Measurements from ENCODE around the gene UBXN7. TPM values are rescaled to one million over a fixed set of nuclear protein-coding genes. Genes with fewer than 3 reads are reported as not detected.
"Not testable (repeated sequence)": the region's sequence is repeated elsewhere in the genome, so short reads cannot be mapped to it uniquely, and the experiment has no call there.

Gene UBXN7
- total and polyA plus RNA-seq, 2 donors (not counting 1 experiment from before 2014, with no cell fraction given), result 28.1 to 34.8 TPM

DNA sequence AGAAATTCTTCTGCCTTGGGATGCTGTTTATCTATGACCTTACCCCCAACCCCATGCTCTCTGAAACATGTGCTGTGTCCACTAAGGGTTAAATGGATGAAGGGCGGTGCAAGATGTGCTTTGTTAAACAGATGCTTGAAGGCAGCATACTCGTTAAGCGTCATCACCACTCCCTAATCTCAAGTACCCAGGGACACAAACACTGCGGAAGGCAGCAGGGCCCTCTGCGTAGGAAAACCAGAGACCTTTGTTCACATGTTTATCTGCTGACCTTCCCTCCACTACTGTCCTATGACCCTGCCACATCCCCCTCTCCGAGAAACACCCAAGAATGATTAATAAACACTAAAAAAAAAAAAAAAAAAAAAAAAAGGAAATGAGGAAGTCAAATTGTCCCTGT lies 46.2 kb downstream of the UBXN7 start:
- H3K79me2 ChIP-seq (ENCODE audit: control insufficient read depth, insufficient read depth, low read length); DNase-seq (ENCODE audit: low read depth in 2 of 2); H3K4me1 ChIP-seq (ENCODE audit: control insufficient read depth, extremely low read depth, insufficient read depth, low read length); H3K9ac ChIP-seq (ENCODE audit: insufficient read depth, low read length); H4K20me1 ChIP-seq (ENCODE audit: control insufficient read depth, extremely low read depth, insufficient read depth, low read length); H3K9me3 ChIP-seq (ENCODE audit: control insufficient read depth, insufficient read depth, low read depth, low read length); H3K4me2 ChIP-seq (ENCODE audit: extremely low read depth, insufficient read depth, low read length); H2AFZ ChIP-seq (ENCODE audit: low read length); H3K36me3 ChIP-seq (ENCODE audit: control insufficient read depth, insufficient read depth, low read length); H3K4me3 ChIP-seq (replicated peaks in 1 of 4; ENCODE audit: control extremely low read depth in 1 of 4, insufficient read depth in 1 of 4, low read depth in 3 of 4, low read length in 4 of 4); H3K27me3 ChIP-seq (ENCODE audit: control insufficient read depth, insufficient read depth, low read length); H3K27ac ChIP-seq (ENCODE audit: insufficient read depth, low read length): not testable (repeated sequence)

DNA sequence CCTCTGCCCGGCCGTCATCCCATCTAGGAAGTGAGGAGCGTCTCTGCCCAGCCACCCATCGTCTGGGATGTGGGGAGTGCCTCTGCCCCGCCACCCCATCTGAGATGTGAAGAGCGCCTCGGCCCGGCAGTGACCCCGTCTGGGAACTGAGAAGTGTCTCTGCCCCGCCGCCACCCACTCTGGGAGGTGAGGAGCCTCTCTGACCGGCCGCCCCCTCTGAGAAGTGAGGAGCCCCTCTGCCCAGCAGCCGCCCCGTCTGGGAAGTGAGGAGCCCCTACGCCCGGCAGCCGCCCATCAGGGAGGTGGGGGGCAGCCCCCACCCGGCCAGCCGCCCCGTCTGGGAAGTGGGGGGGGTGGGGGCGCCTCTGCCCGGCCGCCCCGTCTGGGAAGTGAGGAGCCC lies 46.8 kb downstream of the UBXN7 start:
- H3K9ac ChIP-seq (ENCODE audit: insufficient read depth, low read length); H3K4me3 ChIP-seq (replicated peaks in 1 of 4; ENCODE audit: control extremely low read depth in 1 of 4, insufficient read depth in 1 of 4, low read depth in 3 of 4, low read length in 4 of 4); H3K27ac ChIP-seq (ENCODE audit: insufficient read depth, low read length); H3K4me2 ChIP-seq (ENCODE audit: extremely low read depth, insufficient read depth, low read length); DNase-seq (ENCODE audit: low read depth in 2 of 2); H2AFZ ChIP-seq (ENCODE audit: low read length); H3K27me3 ChIP-seq (ENCODE audit: control insufficient read depth, insufficient read depth, low read length); H3K79me2 ChIP-seq (ENCODE audit: control insufficient read depth, insufficient read depth, low read length); H3K36me3 ChIP-seq (ENCODE audit: control insufficient read depth, insufficient read depth, low read length); H4K20me1 ChIP-seq (ENCODE audit: control insufficient read depth, extremely low read depth, insufficient read depth, low read length); H3K9me3 ChIP-seq (ENCODE audit: control insufficient read depth, insufficient read depth, low read depth, low read length); H3K4me1 ChIP-seq (ENCODE audit: control insufficient read depth, extremely low read depth, insufficient read depth, low read length): not testable (repeated sequence)

DNA sequence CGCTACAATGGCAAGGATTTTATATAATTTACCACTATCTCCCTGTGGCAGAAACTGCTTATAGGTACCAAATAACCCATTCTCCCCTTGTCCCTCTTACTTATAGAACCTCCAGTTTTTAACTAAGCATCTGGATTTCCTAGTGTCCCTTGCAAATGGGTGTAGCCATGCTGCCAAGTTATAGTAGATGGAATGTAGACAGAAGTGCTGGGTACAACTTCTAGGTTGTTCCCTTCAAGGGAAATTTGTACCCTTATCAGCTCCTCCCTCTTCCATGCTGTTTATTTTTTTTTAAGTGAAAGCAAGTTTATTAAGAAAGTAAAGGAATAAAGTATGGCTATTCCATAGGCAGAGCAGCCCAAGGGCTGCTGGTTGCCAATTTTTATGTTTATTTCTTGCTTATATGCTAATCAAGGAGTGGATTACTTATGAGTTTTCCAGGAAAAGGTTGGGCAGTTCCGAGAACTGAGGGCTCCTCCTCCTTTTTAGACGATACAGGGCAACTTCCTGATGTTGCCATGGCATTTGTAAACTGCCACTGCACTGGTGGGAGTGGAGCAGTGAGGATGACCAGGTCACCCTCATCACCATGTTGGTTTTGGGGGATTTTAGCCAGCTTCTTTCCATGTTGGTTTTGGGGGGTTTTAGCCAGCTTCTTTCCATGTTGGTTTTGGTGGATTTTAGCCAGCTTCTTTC lies 53.9 kb downstream of the UBXN7 start:
- no peaks in the 10 kb centered on the region for H3K27me3 ChIP-seq (ENCODE audit: control insufficient read depth, insufficient read depth, low read length)
- H3K27ac ChIP-seq (ENCODE audit: insufficient read depth, low read length), result no peak overlapping the region
- TF ChIP-seq, protein P1, sequence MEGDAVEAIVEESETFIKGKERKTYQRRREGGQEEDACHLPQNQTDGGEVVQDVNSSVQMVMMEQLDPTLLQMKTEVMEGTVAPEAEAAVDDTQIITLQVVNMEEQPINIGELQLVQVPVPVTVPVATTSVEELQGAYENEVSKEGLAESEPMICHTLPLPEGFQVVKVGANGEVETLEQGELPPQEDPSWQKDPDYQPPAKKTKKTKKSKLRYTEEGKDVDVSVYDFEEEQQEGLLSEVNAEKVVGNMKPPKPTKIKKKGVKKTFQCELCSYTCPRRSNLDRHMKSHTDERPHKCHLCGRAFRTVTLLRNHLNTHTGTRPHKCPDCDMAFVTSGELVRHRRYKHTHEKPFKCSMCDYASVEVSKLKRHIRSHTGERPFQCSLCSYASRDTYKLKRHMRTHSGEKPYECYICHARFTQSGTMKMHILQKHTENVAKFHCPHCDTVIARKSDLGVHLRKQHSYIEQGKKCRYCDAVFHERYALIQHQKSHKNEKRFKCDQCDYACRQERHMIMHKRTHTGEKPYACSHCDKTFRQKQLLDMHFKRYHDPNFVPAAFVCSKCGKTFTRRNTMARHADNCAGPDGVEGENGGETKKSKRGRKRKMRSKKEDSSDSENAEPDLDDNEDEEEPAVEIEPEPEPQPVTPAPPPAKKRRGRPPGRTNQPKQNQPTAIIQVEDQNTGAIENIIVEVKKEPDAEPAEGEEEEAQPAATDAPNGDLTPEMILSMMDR (conservative IDR thresholded peaks at IDR 0.05 in 1 of 2, IDR thresholded peaks at IDR 0.05 in 1 of 2; ENCODE audit: low read depth in 1 of 2, low read length in 2 of 2), result no peak
- TF ChIP-seq EZH2 (IDR thresholded peaks at IDR 0.05; ENCODE audit: low read length, missing control alignments), result no peak
- DNase-seq (ENCODE audit: low read depth in 2 of 2), result no peak
- H3K4me2 ChIP-seq (ENCODE audit: extremely low read depth, insufficient read depth, low read length), result no peak overlapping the region
- no peaks in the 10 kb centered on the region for H3K79me2 ChIP-seq (ENCODE audit: control insufficient read depth, insufficient read depth, low read length)
- H4K20me1 ChIP-seq (ENCODE audit: control insufficient read depth, extremely low read depth, insufficient read depth, low read length), result no peaks in the 10 kb centered on the region
- H3K4me3 ChIP-seq (replicated peaks in 1 of 4; ENCODE audit: control extremely low read depth in 1 of 4, insufficient read depth in 1 of 4, low read depth in 3 of 4, low read length in 4 of 4), result no peak overlapping the region
- no peaks in the 10 kb centered on the region for H3K9me3 ChIP-seq (ENCODE audit: control insufficient read depth, insufficient read depth, low read depth, low read length)
- no peaks in the 10 kb centered on the region for H3K36me3 ChIP-seq (ENCODE audit: control insufficient read depth, insufficient read depth, low read length)
- H3K4me1 ChIP-seq (ENCODE audit: control insufficient read depth, extremely low read depth, insufficient read depth, low read length), result no peaks in the 10 kb centered on the region
- no peak overlapping the region for H2AFZ ChIP-seq (ENCODE audit: low read length)
- no peak overlapping the region for H3K9ac ChIP-seq (ENCODE audit: insufficient read depth, low read length)

DNA sequence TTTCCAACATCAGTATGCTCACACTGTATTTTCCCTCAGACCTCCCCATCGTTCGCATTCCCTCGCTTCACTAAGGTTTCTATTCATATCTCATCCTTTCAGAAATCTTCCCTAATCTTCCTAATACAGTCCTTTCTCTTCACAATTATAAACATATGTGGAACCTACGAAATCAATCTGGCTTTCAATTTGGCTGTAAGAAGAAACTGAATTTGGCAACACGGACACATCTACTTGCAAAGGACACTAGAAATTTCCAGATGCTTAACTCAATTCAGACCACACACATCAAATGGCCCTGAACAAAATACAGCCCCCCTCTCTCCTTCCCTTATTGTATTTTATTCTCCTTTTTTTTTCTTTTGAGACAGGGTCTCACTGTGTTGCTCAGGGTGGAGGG lies 54.9 kb downstream of the UBXN7 start:
- TF ChIP-seq EZH2 (IDR thresholded peaks at IDR 0.05; ENCODE audit: low read length, missing control alignments), result no peak
- TF ChIP-seq, protein P1 (conservative IDR thresholded peaks at IDR 0.05 in 1 of 2, IDR thresholded peaks at IDR 0.05 in 1 of 2; ENCODE audit: low read depth in 1 of 2, low read length in 2 of 2), result no peak
- DNase-seq (ENCODE audit: low read depth in 2 of 2), result no peak

More for the DNA sequence above, 54.9 kb downstream of the UBXN7 start:
- Histone ChIP-seq H3K4me1 (ENCODE audit: control insufficient read depth, extremely low read depth, insufficient read depth, low read length) (no peaks in the 10 kb centered on the region), H4K20me1 (ENCODE audit: control insufficient read depth, extremely low read depth, insufficient read depth, low read length) (no peaks in the 10 kb centered on the region), H3K4me2 (ENCODE audit: extremely low read depth, insufficient read depth, low read length) (no peak overlapping the region), H3K9ac (ENCODE audit: insufficient read depth, low read length) (no peak overlapping the region), H3K27me3 (ENCODE audit: control insufficient read depth, insufficient read depth, low read length) (no peaks in the 10 kb centered on the region), H2AFZ (ENCODE audit: low read length) (no peak overlapping the region), H3K36me3 (ENCODE audit: control insufficient read depth, insufficient read depth, low read length) (no peaks in the 10 kb centered on the region), H3K79me2 (ENCODE audit: control insufficient read depth, insufficient read depth, low read length) (no peaks in the 10 kb centered on the region), H3K4me3 (replicated peaks in 1 of 4; ENCODE audit: control extremely low read depth in 1 of 4, insufficient read depth in 1 of 4, low read depth in 3 of 4, low read length in 4 of 4) (no peak overlapping the region), H3K27ac (ENCODE audit: insufficient read depth, low read length) (no peak overlapping the region), H3K9me3 (ENCODE audit: control insufficient read depth, insufficient read depth, low read depth, low read length) (no peaks in the 10 kb centered on the region)
